AG20443 (cell line): ENCODE results near the gene TH.
"Not testable (repeated sequence)": the region's sequence is repeated elsewhere in the genome, so short reads cannot be mapped to it uniquely, and the experiment has no call there.

Experiments used
- DNase-seq: peaks from one replicate; pipeline ENCODE4 v3.0.0; 2012; ENCODE audit warnings: low spot score, mixed read lengths

TH gene

DNA sequence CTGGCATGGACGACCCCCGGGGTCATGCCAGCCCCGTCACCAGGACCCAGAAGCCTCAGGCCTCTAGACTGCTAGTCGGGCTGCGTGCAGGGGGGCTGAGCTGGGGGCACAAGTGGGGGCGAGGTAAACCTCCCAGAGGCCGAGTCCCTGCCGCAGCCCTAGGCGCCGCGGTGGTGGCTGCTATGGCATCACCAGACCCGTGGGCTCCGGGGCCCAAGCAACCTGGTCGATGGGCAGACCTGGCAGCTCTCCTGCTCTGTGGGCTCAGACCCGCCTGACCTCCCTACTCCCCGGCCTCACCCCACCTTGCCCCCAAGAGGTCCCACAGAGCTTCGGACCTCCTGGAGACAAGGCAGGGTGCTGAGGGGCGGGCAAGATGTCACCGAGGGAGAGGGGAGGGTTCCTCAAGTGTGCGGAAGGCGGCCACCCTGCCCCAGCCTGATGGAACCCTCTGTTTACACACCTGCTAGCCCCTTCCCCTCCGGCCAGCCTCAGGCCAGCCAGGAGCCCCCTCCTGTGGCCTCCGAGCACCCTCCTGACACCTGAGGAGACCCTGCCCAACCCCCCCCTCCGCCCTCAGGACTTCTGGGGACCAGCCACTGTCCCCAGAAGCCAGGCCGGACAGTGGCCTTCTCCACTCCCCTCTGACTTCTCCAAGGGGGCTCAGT, 41.8 kb downstream of the TH start:
- no peak for DNase-seq

DNA sequence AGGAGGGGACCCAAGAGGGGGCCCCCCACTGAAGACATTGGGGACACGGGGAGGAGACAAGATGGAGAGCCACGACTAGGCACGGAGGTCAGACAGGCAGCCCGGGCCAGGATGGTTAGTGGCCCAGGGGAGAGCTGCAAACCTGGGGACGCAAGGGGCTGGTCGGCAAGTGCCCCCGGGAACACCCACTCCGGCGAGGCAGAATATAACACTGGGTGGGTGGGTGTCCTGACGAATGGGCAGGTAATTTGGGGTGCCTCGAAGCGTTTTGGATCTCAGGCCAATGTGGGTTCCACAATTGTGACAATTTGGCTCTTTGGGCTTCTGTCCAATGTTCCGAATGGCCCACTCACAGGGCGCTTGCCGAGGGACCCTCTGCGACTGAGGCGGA, 42.3 kb downstream of the TH start:
- no peak for DNase-seq

DNA sequence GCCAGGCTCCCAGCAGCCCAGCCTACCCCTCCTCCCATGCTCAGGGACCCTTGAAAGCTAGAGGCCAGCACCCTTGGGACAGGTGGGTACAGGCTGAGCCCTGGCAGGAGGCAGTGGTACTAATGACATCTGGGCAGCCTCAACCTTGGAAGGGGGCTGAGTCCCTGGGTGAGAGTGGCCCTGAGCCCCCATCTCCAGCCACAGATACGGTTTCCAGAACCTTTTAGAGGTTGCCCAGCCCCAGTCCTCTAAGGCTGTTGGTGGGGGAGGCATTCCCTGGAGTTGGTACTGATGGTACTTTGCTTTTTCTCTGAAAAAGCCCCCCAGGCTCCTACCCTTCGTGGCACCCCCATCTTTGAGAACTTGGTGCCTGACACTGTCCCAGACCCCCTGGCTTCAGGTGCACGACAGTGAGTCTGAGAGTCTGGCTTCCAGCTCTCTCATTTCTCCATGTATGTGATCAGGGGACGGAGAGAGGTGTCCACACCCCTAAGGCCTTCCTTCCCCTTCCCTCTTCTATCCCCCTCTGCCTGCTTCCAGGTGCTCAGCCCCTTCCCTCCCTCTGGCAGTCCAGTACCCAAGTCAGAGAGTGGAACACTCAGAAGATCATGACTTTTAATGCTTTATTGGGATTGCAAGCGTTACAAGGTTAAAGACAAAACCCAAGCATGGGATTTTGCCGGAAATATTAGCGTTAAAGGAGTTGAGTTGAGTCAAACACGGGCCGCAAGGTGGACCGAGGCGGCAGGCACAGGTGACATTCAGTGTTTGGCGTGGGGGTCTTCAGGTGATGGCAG, 42.9 kb downstream of the TH start:
- no peak for DNase-seq

DNA sequence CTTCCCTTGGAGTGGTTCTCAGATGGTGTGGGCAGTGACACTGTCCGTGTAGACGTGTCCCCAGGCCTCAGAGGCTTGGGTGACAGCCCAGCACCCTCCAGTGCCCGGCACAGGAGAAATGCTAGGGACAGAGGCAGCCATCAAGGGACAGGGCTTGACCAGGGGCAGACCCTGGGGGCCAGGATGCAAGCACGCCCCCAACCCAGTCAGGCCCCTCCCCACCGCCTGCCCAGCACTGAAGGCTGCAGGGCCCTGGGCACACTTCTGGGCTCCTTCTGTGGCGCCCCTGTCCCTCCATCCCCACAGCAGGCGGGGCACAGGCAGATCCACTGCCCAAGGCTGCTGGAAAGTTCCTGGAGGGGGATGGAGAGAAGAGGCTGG, 43.5 kb downstream of the TH start:
- no peak for DNase-seq

DNA sequence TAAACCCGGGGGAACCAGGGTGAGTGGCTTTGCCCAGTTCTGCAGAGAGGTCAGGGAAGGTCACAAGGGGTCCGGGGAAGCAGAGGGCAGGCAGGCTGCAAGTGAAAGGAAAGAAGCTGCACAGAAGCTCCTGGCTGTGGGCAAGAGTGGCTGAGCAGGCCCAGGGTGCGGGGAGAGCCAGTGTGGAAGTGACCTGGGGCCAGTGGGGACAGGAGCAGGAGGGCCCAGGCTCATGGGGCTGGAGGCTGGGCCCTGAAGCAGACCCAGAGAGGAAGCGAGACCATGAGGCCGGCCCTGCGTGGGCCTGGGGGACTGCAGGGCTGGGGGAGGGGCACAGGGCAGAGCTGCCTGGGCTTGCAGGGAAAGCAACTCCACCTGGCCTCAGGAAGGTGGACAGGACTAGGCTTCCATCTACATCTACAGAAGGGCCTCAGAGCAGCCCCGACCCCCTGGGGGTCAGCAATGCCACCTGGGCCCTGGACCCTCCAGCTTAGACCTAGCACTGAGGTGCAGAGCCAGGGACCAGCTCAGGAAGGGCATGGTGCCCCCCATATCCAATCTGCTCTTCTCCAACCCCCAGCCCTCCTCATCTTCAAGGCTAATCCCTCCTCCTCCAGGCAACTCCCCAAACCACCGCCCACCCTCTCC, 44.0 kb downstream of the TH start:
- no peak for DNase-seq

DNA sequence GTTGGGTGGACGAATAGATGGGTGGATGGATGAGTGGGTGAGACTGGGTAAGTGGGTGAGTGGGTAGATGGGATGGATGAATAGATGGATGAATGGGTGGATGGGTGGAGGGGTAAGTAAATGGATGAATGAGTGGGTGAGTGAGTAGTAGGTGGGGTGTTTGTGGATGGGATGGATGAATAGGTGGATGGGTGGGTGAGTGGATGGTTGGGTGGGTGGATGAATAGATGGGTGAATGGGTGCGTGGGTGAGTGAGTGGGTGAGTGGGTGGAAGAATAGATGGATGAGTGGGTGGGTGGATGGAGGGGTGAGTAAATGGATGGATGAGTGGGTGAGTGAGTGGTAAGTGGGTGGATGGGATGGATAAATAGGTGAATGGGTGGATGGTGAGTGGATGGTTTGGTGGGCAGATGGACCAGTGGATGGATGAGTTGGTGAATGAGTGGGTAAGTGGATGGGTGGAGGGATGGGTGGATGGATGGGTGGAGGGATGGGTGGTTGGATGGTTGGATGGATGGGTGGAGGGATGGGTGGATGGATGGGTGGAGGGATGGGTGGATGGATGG, 45.0 kb downstream of the TH start:
- no peak for DNase-seq

DNA sequence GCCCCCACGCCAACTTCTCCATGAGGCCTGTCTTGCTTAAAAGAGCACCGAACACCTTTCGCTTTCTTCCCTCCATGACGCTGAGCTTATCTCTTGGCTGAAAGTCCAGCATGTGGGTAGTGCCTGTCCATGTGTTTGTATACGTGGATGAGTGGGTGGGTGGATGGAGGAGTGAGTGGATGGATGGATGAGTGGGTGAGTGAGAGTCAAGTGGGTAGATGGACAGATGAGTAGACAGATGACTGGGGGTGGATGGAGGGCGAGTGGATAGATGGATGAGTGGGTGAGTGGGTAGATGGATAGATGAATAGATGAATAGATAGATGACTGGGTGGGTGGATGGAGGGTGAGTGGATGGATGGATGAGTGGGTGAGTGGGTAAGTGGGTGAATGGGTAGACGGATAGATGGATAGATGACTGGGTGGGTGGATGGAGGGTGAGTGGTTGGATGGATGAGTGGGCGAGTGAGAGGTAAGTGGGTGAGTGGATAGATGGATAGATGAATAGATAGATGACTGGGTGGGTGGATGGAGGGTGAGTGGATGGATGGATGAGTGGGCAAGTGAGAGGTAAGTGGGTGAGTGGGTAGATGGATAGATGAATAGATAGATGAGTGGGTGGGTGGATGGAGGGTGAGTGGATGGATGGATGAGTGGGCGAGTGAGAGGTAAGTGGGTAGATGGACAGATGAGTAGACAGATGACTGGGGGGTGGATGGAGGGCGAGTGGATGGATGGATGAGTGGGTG, 46.7 kb downstream of the TH start:
- not testable (repeated sequence) for DNase-seq

DNA sequence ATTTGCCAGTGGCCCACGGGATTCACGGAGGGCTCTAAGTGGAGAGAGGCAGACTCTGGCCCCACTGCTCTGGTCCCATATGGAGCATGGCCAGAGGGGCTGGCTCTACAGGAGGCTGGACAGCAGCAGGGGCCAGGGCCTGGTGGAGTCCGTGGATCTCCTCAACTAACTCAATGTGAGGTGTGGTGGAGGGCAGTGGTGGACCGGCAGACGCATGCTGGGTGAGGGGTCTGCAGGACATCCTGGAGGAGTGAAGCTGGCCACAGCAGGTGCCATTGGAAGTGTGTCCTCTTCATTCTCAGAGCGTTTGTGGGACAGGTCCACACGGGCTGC, 48.0 kb downstream of the TH start:
- DNase-seq, result no peak

DNA sequence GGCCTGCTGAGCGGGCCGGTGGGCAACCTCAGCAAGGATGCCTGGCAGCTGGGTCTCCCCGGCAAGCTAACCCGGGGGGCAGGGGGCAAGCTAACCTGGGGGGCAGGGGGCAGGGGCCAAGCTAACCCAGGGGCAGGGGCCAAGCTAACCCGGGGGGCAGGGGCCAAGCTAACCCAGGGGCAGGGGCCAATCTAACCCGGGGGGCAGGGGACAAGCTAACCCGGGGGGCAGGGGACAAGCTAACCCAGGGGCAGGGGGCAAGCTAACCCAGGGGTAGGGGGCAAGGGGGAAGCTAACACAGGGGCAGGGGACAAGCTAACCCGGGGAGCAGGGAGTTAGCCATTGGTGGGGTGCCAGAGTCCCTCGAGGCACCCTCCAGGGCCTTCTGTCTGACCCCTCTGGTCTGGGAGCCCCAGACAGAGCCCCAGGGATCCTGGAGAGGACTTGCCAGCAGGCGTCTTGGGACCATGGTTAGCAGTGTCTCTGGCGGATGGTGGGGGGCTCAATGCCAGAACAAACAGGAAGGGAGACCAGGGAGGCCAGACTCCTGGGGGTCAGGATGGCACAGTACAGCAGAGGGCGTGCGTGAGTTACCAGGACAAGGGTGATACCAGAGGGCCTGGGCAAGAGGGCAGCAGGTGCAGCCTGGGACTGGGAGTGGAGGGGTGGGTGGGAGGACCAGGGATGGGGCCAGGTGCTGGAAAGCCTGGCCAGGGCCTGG, 48.5 kb downstream of the TH start:
- no peak for DNase-seq

DNA sequence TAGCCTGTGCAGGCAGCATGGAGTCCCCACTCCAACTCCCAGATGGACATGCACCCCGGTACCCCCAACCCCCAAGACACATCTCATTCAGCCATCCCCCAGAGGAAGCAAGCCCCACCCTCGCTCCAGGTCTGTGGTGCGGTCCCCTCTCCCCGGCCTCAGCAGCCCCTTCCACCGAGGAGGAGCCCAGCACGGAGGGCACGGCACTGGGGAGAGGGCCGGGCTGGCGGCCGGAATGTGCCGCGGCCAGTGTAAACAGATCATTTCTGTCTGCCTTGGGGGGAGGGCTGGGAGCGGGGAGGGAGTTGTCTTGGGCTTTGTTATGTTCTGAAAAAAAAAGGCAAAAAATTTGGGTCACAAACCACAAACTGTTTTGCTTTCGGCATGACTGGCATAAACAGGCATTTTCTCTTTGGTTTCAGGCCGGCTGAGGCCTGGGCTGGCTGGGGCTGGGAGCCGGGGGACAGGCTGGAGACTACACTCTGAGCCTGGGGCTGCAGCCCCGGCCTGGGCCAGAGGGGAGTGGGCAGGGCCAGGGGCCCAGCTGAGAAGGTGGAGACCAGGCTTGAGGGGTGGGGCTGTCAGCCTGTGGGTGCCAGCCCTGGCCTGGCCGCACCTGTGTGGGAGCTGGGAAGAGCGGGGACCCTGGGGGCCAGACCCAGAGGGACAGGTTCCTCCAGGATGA, 49.3 kb downstream of the TH start:
- peak; percentile 67 for DNase-seq

DNA sequence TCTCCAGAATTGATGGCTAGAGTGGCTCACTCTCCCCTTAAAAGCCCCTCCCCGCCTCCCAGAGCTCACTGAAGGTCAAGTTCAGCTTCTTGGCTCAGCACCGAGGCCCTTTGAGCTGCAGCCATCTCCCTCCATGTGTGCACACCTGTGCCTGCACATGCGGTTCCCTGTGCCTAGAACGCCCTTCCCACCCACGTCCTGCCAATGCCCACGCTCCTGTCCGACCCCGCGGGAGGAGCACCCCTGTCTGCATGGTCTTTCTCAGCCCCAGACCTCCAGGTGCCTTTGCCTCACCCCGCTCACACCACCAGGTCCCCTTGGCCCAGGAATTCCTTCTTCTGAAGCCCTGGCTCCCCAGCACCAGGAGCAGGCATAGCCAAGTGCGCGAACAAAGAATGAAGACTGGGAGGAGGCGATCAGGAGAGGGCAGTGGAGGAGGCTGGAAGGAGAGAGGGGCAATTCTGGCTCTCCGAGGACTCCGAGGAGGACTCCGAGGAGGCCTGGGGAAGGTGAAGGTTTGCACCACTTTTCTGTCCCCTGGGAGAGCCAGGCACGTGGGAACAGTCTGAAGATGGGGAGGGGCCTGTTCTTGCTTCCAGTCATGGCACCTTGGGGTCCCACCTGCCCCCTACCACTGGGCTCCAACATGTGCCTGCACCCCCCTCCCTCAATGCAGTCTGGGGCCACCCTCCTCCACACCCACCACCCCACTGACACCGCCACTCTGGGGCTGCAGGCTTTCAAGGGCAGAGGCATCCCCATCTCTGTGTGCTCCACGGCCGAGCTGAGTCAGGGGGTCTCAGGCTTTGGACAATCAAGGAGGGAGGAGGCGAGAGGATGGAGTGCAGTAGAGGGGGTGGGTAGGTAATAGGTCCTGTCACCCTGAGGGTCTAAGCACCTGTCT, 50.1 kb downstream of the TH start:
- no peak for DNase-seq

DNA sequence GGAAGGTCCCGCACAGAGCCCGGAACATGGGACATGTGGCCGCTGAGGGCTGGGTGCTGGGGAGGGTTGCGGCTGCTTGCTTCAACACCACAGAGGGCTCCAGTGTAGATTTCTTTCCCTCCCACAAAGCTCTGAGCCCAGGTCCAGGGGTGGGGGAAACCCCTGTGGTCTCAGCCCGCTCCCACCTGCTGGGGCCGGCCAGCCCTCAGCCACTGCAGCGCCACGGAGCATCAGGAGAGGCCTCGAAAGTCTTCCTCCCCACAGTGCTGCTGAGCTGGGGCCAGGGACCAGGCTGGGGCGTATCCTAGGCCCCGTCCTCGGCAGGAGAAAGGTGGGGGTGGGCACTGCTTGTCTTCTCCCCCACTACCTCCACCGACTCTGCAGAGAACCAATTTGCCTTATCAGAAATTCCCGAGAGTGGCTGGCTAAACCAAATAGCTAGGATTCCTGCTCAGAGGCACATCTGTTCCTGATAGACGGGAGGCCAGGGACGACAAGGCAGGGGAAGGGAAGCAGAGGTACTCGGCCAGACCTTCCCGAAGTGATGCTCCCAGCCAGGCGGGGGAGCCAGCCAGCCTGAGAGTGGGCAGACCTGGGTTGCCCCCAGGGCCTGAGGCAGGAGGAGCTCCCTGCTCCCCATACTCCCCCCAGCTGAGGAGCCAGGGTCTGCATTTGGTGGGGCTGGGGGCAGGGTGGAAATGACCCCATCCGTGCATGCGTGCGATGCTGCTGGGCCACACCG, 51.1 kb downstream of the TH start:
- DNase-seq, result peak; percentile 70

DNA sequence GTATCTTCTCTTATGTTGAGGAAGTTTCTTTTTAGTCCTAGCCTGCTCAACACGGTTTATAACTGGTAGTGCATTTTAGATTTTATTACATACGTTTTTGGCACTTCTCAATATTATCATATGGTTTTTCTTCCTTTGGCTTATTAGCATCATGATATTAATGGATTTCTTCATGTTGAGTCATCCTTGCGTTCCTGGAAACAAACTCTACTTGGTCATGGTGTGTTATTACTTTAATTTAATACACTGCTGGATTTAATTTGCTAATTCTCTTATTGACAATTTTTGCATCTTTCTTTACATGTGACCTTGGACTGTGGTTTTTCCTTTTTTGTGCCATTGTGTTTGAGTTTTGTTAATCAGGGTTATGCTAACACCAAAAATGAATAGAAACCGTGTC, 52.9 kb downstream of the TH start:
- no peak for DNase-seq

DNA sequence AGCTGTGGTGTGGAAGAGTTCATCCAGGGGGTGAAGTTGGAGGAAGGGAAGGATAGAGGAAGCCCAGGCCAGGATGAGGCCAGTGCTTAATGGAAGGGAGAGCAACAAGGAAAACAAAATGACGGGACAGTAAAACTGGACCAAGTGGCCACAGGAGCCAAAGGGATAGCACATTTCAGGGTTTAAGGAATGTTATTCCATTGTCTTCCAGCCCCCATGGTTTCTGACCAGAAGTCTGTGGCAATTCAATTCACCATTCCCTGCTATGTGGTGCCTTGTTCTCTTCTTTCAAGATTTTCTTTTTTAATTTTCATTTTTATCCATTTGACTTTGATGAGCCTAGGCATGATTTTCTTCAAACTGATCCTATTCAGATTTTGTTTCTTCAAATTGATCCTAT, 54.9 kb downstream of the TH start:
- no peak for DNase-seq

DNA sequence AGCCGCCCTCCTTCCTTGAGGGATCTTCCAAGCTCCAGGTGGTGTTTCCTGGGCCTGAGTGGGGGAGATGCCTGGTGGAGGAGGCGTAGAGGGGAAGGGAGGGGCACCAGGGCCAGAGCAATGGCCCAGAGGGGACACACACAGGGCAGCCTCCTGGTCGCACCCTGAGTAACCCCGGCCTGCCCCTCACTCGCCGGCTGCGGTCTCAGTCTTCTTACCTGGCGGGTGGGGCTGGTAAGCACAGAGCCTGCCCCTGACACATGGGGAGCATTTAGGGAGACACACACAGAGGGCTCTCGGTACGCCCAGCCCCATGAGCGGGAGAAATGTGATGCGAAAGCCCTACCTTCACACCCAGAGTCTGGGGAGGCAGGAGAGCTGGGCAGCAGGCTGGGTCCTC, 56.3 kb downstream of the TH start:
- no peak for DNase-seq

DNA sequence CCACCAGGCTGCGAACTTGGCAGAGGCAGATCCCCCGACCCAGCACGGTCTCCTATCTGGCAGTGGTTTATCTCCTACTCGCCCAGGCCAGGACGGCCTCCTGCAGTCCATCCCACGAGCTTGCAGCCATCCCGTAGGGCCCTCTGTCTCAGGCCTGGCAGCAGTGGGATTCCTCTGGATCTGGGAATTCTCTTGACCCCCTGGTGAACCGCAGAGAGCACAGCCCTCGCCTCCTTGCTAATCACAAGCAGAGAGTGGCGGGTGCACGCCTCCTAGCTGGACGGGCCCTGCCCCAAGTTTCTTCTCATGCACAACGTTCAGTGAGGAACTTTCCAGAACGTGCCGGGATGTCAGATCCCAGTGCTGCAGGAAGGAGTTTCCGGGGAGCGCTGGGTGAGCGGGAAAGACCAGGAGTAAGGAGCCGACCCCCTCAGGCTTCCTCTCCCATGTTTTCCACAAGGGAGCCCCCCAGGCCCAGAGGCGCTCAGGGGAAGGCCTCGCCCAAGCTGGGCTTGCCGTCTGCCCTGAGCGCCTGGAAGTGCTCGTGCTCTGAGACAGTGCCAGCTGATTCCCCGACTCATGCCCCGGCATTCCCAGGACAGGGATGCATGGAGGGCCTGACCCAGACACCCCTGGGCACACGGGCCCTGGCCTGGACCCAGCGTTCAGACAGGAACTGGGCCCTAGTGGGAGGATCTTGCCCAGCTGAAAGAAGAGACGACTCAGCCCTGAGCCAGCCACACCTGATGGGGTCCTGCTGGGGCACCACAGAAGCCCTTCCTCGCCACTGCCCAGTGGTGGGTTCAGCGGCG, 57.0 kb downstream of the TH start:
- no peak for DNase-seq
